ENCODE measurements around the gene SHLD3. TPM values are rescaled to one million over a fixed set of nuclear protein-coding genes. Genes with fewer than 3 reads are reported as not detected.
"Not testable (repeated sequence)": the region's sequence is repeated elsewhere in the genome, so short reads cannot be mapped to it uniquely, and the experiment has no call there.

SHLD3 gene
- total and polyA plus RNA-seq, 9 of the 15 experiments (the other 6 are each of a cell fraction or from before 2014, with no cell fraction given): 3.0 to 14.5 (median 8.6) TPM

GRCh38 chr5:65621961-65622360 is 2.9 kb upstream of the SHLD3 start:
- intact Hi-C loops (cut with micrococcal nuclease): loop anchor here (10.0 kb wide), 1 partner anchor 303 kb away; the partner anchor contains the start of gene ERBIN
- POLR2A ChIA-PET: interaction anchor here (1.0 kb wide), 1 partner anchor 25 kb away, joined by 4 read pairs; no protein-coding TSS in a partner anchor
- Histone ChIP-seq H3K4me2 (ENCODE audit: insufficient read depth, low read length) (peak overlapping the region; percentile 95), H3K9ac (ENCODE audit: insufficient read depth in 1 of 2, low read depth in 2 of 2, low read length in 2 of 2) (peak overlapping the region in 1 of 2 experiments; percentile 74; a peak in 1 of 4 replicates), H3K4me1 (replicated peaks in 1 of 2; ENCODE audit: control insufficient read depth in 2 of 2, insufficient read depth in 2 of 2, low read length in 2 of 2) (peaks cover 6 to 14% of the 10 kb centered on the region in 2 experiments), H3K79me2 (ENCODE audit: control insufficient read depth, insufficient read depth, low read length) (peaks cover 62% of the 10 kb centered on the region), H2AFZ (ENCODE audit: low read depth, low read length) (peak overlapping the region; percentile 32; the same call in 1 of the 2 replicates)
- H4K20me1 ChIP-seq (replicated peaks; ENCODE audit: control insufficient read depth, insufficient read depth, low read length); DNase-seq (ENCODE audit: extremely low read depth in 1 of 4, low spot score in 3 of 4); CTCF ChIA-PET (ENCODE audit: low intra/inter-chr PET ratio); H3K4me3 ChIP-seq; H3K27ac ChIP-seq (ENCODE audit: extremely low read depth, low read depth, low read length); ATAC-seq; BruUV-seq (replicated peaks); H3K9me3 ChIP-seq (replicated peaks; ENCODE audit: control insufficient read depth, insufficient read depth, low read depth, low read length); in situ Hi-C loops (cut with MboI); H3K9me1 ChIP-seq (ENCODE audit: control insufficient read depth, insufficient read depth, low read length); H3K36me3 ChIP-seq (ENCODE audit: control insufficient read depth, insufficient read depth, low read length); H3K27me3 ChIP-seq (ENCODE audit: control insufficient read depth in 2 of 2, insufficient read depth in 2 of 2, low read length in 2 of 2); FAIRE-seq; TF ChIP-seq NR2C2, CEBPG (CRISPR knock-in tag; IDR thresholded peaks at IDR 0.05): not testable (repeated sequence)
- TF ChIP-seq CEBPB (tag; IDR thresholded peaks at IDR 0.05): peak; percentile 77
- 0 out of 2 replicates have a peak, but pooled peaks have one; percentile 22 for TF ChIP-seq NR2C2 (tag; IDR thresholded peaks at IDR 0.05)
- 0 out of 4 replicates have a peak, but pooled peaks have one; percentile 8 to 22 for TF ChIP-seq CEBPG (tag; conservative IDR thresholded peaks at IDR 0.05 in 1 of 2, IDR thresholded peaks at IDR 0.05 in 1 of 2)
- WGBS (ENCODE audit: insufficient coverage, low coverage, missing lambda C conversion rate): 51% methylated on average over 4 of the region's 4 CpGs

All from K562 (cell line).